ENCODE results near the gene ADH5. TPM values are rescaled to one million over a fixed set of nuclear protein-coding genes. Genes with fewer than 3 reads are reported as not detected.

Gene ADH5
- total RNA-seq, 1 experiment from 2014 or later = 110 TPM

DNA sequence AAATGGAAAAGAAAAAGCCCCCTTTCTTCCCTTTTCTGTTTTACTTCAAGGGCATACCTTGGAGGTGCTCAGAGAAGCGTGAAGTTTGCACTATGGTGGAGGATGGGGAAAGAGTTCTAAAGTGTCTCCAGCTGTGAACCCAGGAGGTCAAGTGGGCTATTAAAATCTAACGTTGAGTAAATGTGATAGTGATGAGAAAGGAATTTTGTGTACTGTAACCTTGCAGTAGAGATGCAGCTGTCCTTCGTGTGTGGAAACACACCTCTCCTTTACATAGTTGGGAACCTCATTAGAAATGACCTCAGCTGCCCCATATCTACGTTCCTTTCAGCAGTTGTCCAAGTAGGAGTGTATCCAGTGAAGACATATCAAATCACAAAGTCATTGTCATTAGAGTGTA, 26.5 kb downstream of the ADH5 start:
- Mint-ChIP-seq H3K9me3 (ENCODE audit: unreplicated experiment) (no peaks in the 10 kb centered on the region), H3K27me3 (ENCODE audit: insufficient read depth, unreplicated experiment) (no peaks in the 10 kb centered on the region), H3K36me3 (ENCODE audit: insufficient read depth, unreplicated experiment) (peaks cover 50% of the 10 kb centered on the region), H3K4me1 (ENCODE audit: insufficient read depth, unreplicated experiment) (peaks cover 21% of the 10 kb centered on the region), H3K4me3 (ENCODE audit: unreplicated experiment) (no peak overlapping the region), H3K27ac (ENCODE audit: low read depth, unreplicated experiment) (no peak overlapping the region)
- TF ChIP-seq, protein P1, sequence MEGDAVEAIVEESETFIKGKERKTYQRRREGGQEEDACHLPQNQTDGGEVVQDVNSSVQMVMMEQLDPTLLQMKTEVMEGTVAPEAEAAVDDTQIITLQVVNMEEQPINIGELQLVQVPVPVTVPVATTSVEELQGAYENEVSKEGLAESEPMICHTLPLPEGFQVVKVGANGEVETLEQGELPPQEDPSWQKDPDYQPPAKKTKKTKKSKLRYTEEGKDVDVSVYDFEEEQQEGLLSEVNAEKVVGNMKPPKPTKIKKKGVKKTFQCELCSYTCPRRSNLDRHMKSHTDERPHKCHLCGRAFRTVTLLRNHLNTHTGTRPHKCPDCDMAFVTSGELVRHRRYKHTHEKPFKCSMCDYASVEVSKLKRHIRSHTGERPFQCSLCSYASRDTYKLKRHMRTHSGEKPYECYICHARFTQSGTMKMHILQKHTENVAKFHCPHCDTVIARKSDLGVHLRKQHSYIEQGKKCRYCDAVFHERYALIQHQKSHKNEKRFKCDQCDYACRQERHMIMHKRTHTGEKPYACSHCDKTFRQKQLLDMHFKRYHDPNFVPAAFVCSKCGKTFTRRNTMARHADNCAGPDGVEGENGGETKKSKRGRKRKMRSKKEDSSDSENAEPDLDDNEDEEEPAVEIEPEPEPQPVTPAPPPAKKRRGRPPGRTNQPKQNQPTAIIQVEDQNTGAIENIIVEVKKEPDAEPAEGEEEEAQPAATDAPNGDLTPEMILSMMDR (IDR thresholded peaks at IDR 0.05; ENCODE audit: unreplicated experiment) = no peak
- POLR2A ChIA-PET = no interaction called here
- DNase-seq (ENCODE audit: unreplicated experiment) = no peak
- CTCF ChIA-PET = interaction anchor here (1.5 kb wide), 1 partner anchor 66 kb away, joined by 6 read pairs; the partner anchor contains the start of gene METAP1
- BruUV-seq (replicated peaks) = TSS peak; percentile 54
- intact Hi-C loops (cut with micrococcal nuclease) = no loop called here

- no peak for DNase-seq (ENCODE audit: unreplicated experiment)
- Mint-ChIP-seq H3K4me3 (ENCODE audit: unreplicated experiment) (no peak overlapping the region), H3K4me1 (ENCODE audit: insufficient read depth, unreplicated experiment) (peaks cover 21% of the 10 kb centered on the region), H3K36me3 (ENCODE audit: insufficient read depth, unreplicated experiment) (peaks cover 48% of the 10 kb centered on the region), H3K9me3 (ENCODE audit: unreplicated experiment) (no peaks in the 10 kb centered on the region), H3K27ac (ENCODE audit: low read depth, unreplicated experiment) (peak overlapping the region; percentile 93), H3K27me3 (ENCODE audit: insufficient read depth, unreplicated experiment) (no peaks in the 10 kb centered on the region)
- TF ChIP-seq, protein P1 (IDR thresholded peaks at IDR 0.05; ENCODE audit: unreplicated experiment) = no peak
- BruUV-seq (replicated peaks) = no TSS peak
- intact Hi-C loops (cut with micrococcal nuclease) = no loop called here
- ChIA-PET POLR2A (interaction anchor here (0.9 to 3.6 kb wide), 3 partner anchors 28 to 132 kb away, joined by 3 to 31 read pairs (median 4); partner anchors contain the start of genes ADH5, EIF4E and METAP1), CTCF (interaction anchor here (0.6 to 0.9 kb wide), 2 partner anchors 594 to 633 kb away, joined by 3 to 4 read pairs; no protein-coding TSS in a partner anchor)
These were observed 27.4 kb downstream of the ADH5 start for GRCh38 chr4:99061048-99061700.

DNA sequence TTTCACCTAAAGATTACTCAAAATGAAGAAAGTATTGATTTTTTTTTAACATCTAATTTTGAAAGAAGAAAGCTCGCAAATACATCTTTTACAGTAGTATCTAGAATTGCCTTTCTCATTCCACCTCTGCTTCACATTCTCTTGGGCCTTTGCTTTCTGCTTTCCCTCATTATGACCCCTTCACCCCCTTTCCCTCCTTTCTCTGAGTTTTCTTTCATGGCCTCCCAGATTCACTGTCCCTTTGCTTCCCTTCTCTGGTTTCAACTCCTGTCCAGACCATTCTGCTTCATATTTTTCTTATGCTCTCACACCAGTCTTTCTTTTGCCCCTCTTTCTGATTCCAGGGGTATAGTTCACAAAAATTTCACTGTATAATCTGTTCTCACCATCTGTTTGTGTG, 29.0 kb downstream of the ADH5 start:
- Mint-ChIP-seq H3K27ac (ENCODE audit: low read depth, unreplicated experiment) (peak overlapping the region; percentile 93), H3K27me3 (ENCODE audit: insufficient read depth, unreplicated experiment) (no peaks in the 10 kb centered on the region), H3K4me1 (ENCODE audit: insufficient read depth, unreplicated experiment) (peaks cover 28% of the 10 kb centered on the region), H3K9me3 (ENCODE audit: unreplicated experiment) (no peaks in the 10 kb centered on the region), H3K36me3 (ENCODE audit: insufficient read depth, unreplicated experiment) (peaks cover 56% of the 10 kb centered on the region), H3K4me3 (ENCODE audit: unreplicated experiment) (peak overlapping the region; percentile 69)
- ChIA-PET CTCF (interaction anchor here (0.5 to 8.3 kb wide), 3 partner anchors 63 to 190 kb away, joined by 3 to 155 read pairs (median 3); partner anchors contain the start of gene METAP1), POLR2A (interaction anchor here (0.6 to 3.6 kb wide), 4 partner anchors 28 to 130 kb away, joined by 3 to 31 read pairs (median 4); partner anchors contain the start of genes EIF4E and METAP1)
- DNase-seq (ENCODE audit: unreplicated experiment) = no peak
- intact Hi-C loops (cut with micrococcal nuclease) = loop anchor here (5.0 to 10.0 kb wide), 2 partner anchors 132 to 595 kb away; partner anchors contain the start of gene EIF4E
- no TSS peak for BruUV-seq (replicated peaks)
- TF ChIP-seq, protein P1 (IDR thresholded peaks at IDR 0.05; ENCODE audit: unreplicated experiment) = no peak

DNA sequence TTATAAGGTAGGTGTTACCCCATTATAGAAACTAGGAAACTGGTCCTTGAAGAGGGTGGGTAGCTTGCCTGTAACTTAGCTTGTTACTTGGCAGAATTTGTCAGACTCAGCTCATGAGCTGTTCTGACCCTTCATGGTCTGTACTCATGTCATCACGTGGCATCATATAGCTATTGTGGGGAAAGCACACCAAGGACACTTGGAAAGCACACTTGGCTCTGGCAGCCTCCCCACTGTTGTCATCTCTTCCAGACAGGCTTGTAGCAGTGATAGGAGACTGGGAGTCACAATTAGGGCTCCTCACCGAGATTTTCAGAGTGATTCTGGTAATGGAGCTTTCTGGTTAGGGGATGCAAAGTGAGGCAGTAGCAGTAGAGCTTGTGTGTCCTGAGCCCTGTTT, 30.4 kb downstream of the ADH5 start:
- Mint-ChIP-seq H3K4me3 (ENCODE audit: unreplicated experiment) (no peak overlapping the region), H3K9me3 (ENCODE audit: unreplicated experiment) (no peaks in the 10 kb centered on the region), H3K27me3 (ENCODE audit: insufficient read depth, unreplicated experiment) (no peaks in the 10 kb centered on the region), H3K36me3 (ENCODE audit: insufficient read depth, unreplicated experiment) (peaks cover 54% of the 10 kb centered on the region), H3K4me1 (ENCODE audit: insufficient read depth, unreplicated experiment) (peaks cover 28% of the 10 kb centered on the region), H3K27ac (ENCODE audit: low read depth, unreplicated experiment) (no peak overlapping the region)
- BruUV-seq (replicated peaks) = no TSS peak
- DNase-seq (ENCODE audit: unreplicated experiment) = no peak
- ChIA-PET CTCF (interaction anchor here (0.9 to 8.3 kb wide), 2 partner anchors 62 to 118 kb away, joined by 4 to 155 read pairs; partner anchors contain the start of gene METAP1), POLR2A (interaction anchor here (0.7 to 3.6 kb wide), 3 partner anchors 10 to 249 kb away, joined by 3 to 31 read pairs (median 4); partner anchors contain the start of gene METAP1)
- TF ChIP-seq, protein P1 (IDR thresholded peaks at IDR 0.05; ENCODE audit: unreplicated experiment) = no peak
- intact Hi-C loops (cut with micrococcal nuclease) = loop anchor here (5.0 to 10.0 kb wide), 2 partner anchors 131 to 593 kb away; partner anchors contain the start of gene EIF4E
